Large intestine (tissue), 3 donors: Measurements from ENCODE around the gene ARHGAP29. TPM values are rescaled to one million over a fixed set of nuclear protein-coding genes. Genes with fewer than 3 reads are reported as not detected.

ENCODE experiments used
- DNase-seq, 2 donors: peaks; one replicate each; pipeline versions ENCODE4 v3.0.0 to v3.0.0-alpha.2; 2013
- H3K27ac ChIP-seq: one replicate; pipeline ENCODE4 v1.5.1; 2013; ENCODE audit warnings: low read length
- H3K27me3 ChIP-seq: 2 replicates; pipeline ENCODE4 v1.6.1; 2013; ENCODE audit warnings: low read length; ENCODE audit not compliant: control insufficient read depth, insufficient read depth
- H3K36me3 ChIP-seq: 2 replicates; pipeline ENCODE4 v1.6.1; 2013; ENCODE audit warnings: low read length; ENCODE audit not compliant: control insufficient read depth, insufficient read depth
- H3K4me1 ChIP-seq: one replicate; pipeline ENCODE4 v1.6.1; 2013; ENCODE audit warnings: low read length; ENCODE audit not compliant: control insufficient read depth, insufficient read depth
- H3K4me3 ChIP-seq: one replicate; pipeline ENCODE4 v1.5.1; 2013; ENCODE audit warnings: low read length
- H3K9me3 ChIP-seq: one replicate; pipeline ENCODE4 v1.6.1; 2013; ENCODE audit warnings: mild to moderate bottlenecking, low read depth, low read length, moderate library complexity; ENCODE audit not compliant: control insufficient read depth
- WGBS: methylation state at CpG from one replicate; pipeline ENCODE4 v1.1.5; 2013; ENCODE audit warnings: low lambda C conversion rate; ENCODE audit not compliant: insufficient coverage; 5-methylcytosine and 5-hydroxymethylcytosine counted together
- polyA plus RNA-seq: library from polyadenylated mRNA; unstranded; fragments of 120-200 nt; gene quantifications from one replicate; pipeline ENCODE4 v1.2.1, GENCODE V29; 2013

The ARHGAP29 gene
- polyA plus RNA-seq, 1 donor, result 10.7 TPM

DNA sequence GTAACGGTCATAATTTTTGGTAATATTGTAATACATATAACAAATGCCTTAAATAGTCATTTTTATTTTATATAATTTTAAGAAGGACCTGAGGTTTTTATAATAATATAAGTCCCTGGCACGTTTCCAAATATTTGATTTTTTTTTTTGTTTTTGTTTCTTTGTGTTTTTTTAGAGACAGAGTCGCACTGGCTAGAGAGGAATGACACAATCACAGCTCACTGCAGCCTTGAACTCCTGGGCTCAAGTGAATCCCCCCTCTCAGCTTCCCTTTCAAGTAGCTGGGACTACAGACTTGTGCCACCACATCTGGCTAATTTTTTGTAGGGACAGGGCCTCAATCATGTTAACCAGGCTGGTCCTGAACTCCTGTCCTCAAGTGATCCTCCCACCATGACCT is 29.7 kb downstream of the ARHGAP29 start:
- no peaks in the 10 kb centered on the region for H3K4me1 ChIP-seq
- WGBS, result 95% methylated on average over 2 of the region's 3 CpGs

DNA sequence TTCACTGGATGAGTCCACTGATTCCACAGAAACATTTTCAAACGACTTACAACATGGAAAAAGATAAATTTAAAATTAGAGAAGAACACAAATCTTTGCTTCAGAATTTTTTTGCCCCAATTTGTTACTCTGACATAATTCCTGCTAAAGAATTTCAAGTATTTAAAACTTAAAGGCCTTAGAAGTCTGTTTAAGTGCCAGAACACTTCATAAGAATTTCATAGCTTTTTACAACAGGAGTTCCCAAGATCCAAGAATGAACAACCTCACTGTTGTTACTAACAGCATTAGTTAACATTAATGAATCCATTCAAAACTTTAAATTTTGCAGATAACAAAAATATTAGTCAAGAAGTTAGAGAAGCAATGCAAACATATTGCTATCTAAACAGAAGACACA is 31.7 kb downstream of the ARHGAP29 start:
- WGBS, result 100% methylated on average over 1 of the region's 1 CpG
- H3K27ac ChIP-seq, result no peak overlapping the region

More for the DNA sequence above, 29.7 kb downstream of the ARHGAP29 start:
- H3K9me3 ChIP-seq, result no peaks in the 10 kb centered on the region
- no peaks in the 10 kb centered on the region for H3K27me3 ChIP-seq
- no peak overlapping the region for H3K4me3 ChIP-seq
- DNase-seq, result no peak
- H3K36me3 ChIP-seq, result no peaks in the 10 kb centered on the region
- H3K27ac ChIP-seq, result no peak overlapping the region

DNA sequence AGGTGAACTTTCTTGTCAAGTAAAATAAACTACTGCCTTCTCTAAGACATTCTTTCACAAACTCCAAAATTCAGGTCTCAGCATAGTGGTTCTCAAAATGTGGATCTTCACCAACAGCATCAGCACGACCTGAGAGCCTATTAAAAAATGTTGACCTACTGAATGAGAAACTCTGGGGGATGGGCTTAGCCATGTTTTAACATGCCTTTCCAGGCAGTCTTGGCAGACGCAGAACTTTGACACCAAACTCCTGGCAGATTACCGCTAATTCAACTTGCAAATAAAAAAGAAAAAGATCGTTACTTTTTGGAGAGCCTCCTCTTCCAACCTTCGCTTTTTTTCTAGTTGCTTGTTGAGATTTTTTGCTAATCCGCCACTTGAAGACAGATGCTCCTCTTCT is 35.1 kb downstream of the ARHGAP29 start:
- Histone ChIP-seq H3K27ac (no peak overlapping the region), H3K36me3 (no peaks in the 10 kb centered on the region), H3K9me3 (no peaks in the 10 kb centered on the region), H3K27me3 (no peaks in the 10 kb centered on the region), H3K4me1 (no peaks in the 10 kb centered on the region), H3K4me3 (no peak overlapping the region)
- WGBS, result 100% methylated on average over 3 of the region's 6 CpGs
- no peak for DNase-seq

More for the DNA sequence above, 31.7 kb downstream of the ARHGAP29 start:
- no peaks in the 10 kb centered on the region for H3K36me3 ChIP-seq
- no peaks in the 10 kb centered on the region for H3K9me3 ChIP-seq
- no peak overlapping the region for H3K4me3 ChIP-seq
- no peaks in the 10 kb centered on the region for H3K4me1 ChIP-seq
- H3K27me3 ChIP-seq, result no peaks in the 10 kb centered on the region
- no peak for DNase-seq

DNA sequence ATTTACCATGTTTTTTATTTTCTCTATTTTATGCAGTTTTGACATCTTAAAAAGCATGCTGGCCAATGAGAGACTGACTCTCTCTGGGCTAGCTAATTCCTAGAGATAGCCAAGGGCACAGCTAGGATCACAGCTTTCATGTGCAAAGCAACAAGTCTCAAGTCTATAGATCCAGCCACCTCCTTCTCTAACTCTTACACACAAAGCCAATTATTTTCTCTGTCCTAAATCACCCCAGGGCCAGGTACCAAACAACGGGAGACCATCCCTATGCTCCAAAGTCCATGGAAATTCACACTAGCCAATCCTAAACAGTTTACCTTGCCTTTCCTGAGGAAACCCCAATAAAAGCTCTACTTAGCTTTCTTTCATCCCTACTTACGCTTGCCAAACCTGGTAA is 38.0 kb downstream of the ARHGAP29 start:
- no peak for DNase-seq
- no peak overlapping the region for H3K27ac ChIP-seq
- no peaks in the 10 kb centered on the region for H3K27me3 ChIP-seq
- WGBS, result no CpG with 5 or more reads among the region's 2 CpGs
- H3K4me1 ChIP-seq, result no peaks in the 10 kb centered on the region
- H3K4me3 ChIP-seq, result no peak overlapping the region
- H3K9me3 ChIP-seq, result no peaks in the 10 kb centered on the region
- H3K36me3 ChIP-seq, result no peaks in the 10 kb centered on the region

DNA sequence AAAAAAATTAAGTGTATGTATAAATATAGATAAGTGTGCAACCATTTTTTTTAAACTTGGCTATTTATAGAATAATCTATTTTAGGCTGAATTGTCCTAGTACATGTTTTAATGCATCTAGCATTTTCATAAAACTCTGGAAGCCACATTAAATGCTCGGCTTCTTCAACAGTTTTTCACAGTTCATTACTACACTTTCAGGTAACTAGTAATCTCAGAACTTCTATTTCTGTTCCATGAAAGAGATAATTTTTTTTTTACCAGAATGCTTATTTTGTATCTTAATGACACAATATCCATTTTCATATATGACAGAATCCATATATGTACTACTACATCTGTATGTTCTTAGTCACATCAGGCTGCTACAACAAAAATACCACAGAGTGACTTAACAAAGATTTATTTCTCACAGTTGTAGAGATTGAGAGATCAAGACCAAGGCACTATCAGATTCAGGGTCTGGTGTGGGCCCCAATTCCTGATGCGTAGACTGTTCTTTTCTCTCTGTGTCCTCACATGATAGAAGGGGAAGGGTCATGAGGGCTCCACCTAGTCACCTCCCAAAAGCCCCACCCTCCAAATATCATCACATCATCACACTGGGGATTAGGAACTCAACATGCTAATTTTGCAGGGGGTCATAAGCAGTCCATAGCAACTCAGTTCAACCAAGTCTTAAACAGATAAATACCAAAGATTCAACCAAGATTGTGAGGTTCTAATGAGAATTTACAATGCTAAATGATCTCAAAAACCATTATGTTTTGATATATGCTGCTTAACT is 43.1 kb downstream of the ARHGAP29 start:
- Histone ChIP-seq H3K36me3 (no peaks in the 10 kb centered on the region), H3K9me3 (no peaks in the 10 kb centered on the region), H3K4me1 (no peaks in the 10 kb centered on the region), H3K27me3 (no peaks in the 10 kb centered on the region), H3K4me3 (no peak overlapping the region), H3K27ac (no peak overlapping the region)
- WGBS, result 83% methylated on average over 1 of the region's 2 CpGs
- no peak for DNase-seq

DNA sequence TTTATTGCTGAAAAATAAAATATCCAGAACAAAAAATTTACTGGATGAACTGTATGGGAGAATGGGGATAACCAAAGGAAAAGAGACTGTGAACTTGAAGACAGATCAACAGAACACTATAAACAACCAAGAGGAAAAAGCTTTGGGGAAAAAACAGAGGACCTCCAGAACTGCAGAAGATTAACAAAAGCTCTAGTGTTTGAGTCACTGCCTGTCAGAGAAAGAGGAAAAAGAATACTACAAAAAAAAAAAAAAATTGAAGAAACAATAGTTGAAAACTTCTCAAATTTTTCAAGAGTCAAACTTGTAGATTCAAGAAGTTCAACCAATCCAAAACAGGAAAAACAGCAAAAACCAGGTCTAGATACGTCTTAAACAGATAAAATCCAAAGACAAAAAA is 44.3 kb downstream of the ARHGAP29 start:
- no peaks in the 10 kb centered on the region for H3K27me3 ChIP-seq
- no peak overlapping the region for H3K27ac ChIP-seq
- H3K4me3 ChIP-seq, result no peak overlapping the region
- no peak for DNase-seq
- no peaks in the 10 kb centered on the region for H3K9me3 ChIP-seq
- no peaks in the 10 kb centered on the region for H3K4me1 ChIP-seq
- no peaks in the 10 kb centered on the region for H3K36me3 ChIP-seq
- no CpG with 5 or more reads among the region's 1 CpG for WGBS

DNA sequence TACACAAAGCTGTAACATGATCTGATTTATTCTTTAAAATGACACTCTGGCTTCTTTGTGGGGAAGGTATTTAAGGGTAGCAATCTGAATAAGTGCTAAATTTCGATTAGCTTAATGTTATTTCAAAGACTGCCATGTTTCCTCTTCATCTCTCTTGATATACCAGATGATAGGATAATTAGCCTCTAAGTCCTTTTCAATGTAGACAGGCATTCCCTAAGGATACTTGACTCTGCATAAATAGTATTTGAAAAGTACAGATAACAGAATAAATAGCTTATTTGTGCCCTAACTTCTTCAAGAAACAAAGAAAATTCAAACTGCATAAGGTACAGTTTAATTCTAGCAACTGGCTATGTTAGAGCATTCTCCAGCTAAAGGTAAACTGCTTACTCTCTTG is 46.2 kb downstream of the ARHGAP29 start:
- no CpG with 5 or more reads among the region's 1 CpG for WGBS

DNA sequence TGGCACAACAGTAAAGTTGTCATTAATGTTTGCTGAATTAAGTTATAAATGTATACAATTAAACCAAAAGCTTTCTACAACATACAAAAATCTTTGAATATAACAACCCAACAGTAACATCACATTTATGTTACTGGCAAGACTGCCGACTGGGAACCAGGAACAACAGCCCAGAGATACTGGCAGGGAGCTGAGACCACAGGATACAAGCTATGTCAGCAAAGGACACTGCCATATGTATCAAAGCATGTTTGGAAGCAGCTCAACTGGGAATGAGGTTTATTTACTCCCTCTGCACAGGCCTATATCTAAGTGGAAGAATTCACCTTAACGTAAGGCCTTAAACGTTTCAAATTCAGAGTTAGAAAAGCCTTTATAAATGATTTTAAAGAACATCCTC is 50.4 kb downstream of the ARHGAP29 start:
- WGBS, result no CpG with 5 or more reads among the region's 3 CpGs
- Histone ChIP-seq H3K4me3 (no peak overlapping the region), H3K27me3 (no peaks in the 10 kb centered on the region), H3K4me1 (no peaks in the 10 kb centered on the region), H3K27ac (no peak overlapping the region), H3K9me3 (no peaks in the 10 kb centered on the region), H3K36me3 (no peaks in the 10 kb centered on the region)
- no peak for DNase-seq

More for the DNA sequence above, 46.2 kb downstream of the ARHGAP29 start:
- H3K36me3 ChIP-seq, result no peaks in the 10 kb centered on the region
- no peaks in the 10 kb centered on the region for H3K27me3 ChIP-seq
- H3K4me3 ChIP-seq, result no peak overlapping the region
- H3K4me1 ChIP-seq, result no peaks in the 10 kb centered on the region
- H3K9me3 ChIP-seq, result no peaks in the 10 kb centered on the region
- DNase-seq, result no peak
- H3K27ac ChIP-seq, result no peak overlapping the region

DNA sequence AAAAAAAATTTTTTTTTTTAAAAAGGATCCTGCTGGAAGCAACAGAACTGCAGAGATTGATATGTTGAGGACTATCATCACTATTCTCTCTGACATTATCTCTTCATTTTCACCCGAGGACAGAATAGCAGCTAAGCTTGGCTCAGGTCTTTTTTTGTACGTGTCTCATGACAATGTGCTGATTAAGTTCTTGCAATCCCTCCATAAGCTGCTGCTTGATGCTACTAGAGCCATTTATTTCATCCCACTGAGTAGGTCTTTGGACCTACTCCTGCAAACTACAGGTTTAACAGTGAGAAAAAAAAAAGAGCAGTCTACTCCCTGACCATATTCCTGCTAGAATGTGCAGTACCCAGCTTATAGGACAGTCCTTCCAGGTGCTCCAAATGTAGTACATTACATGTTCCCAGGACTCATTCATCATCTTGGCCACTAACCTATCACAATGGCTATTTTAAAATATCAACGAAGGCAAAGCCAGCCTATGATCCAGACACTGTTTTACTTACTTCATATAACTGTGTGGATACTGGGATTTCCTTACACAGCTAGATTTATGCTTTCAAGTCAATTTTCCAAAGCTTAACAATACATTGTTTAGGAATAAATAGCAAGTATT is 54.1 kb downstream of the ARHGAP29 start:
- no peak for DNase-seq
- WGBS, result no CpG with 5 or more reads among the region's 3 CpGs
- no peak overlapping the region for H3K27ac ChIP-seq
- no peaks in the 10 kb centered on the region for H3K4me1 ChIP-seq
- H3K27me3 ChIP-seq, result no peaks in the 10 kb centered on the region
- H3K4me3 ChIP-seq, result no peak overlapping the region
- H3K9me3 ChIP-seq, result no peaks in the 10 kb centered on the region
- H3K36me3 ChIP-seq, result no peaks in the 10 kb centered on the region

DNA sequence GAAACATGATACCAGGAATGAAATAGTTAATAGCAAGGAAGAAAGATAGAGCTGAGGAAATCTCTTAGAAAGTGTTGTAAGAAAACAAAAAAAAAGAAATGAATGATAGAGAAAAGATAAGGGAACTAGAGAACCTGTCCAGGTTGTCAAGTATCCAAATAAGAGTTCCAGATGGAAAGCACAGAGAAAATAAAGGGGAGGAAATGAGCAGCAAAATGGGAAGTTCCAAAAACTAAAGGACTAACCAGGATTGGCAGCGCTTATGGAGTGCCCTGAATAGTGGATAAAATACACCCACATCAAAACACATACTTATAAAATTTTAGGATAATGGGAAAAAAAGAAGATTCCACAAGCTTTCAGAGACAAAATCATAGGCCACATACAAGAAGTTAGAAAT is 55.2 kb downstream of the ARHGAP29 start:
- H3K4me3 ChIP-seq, result no peak overlapping the region
- no peaks in the 10 kb centered on the region for H3K4me1 ChIP-seq
- DNase-seq, result no peak
- WGBS, result no CpG with 5 or more reads among the region's 1 CpG
- H3K27ac ChIP-seq, result no peak overlapping the region
- H3K36me3 ChIP-seq, result no peaks in the 10 kb centered on the region
- no peaks in the 10 kb centered on the region for H3K27me3 ChIP-seq
- no peaks in the 10 kb centered on the region for H3K9me3 ChIP-seq

DNA sequence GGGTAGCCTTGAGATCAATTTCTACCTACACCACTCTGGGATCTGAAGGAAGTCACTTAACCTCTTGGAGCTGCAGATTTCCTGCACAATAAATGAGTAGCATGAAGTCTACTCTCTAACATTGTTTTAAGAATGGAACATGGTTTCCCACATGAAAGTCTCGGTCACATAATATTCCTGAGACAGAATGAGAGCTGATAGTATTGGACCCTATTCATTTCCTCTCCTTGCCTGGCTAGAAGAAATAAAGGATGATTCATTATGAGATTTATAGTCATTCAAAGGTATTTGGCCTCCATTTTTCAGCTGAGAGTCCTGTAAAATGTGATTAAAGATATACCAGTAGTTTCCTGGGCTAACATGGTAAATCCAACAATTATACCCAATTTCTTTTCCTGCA is 56.7 kb downstream of the ARHGAP29 start:
- Histone ChIP-seq H3K36me3 (no peaks in the 10 kb centered on the region), H3K27me3 (no peaks in the 10 kb centered on the region), H3K27ac (no peak overlapping the region), H3K4me3 (no peak overlapping the region), H3K4me1 (no peaks in the 10 kb centered on the region), H3K9me3 (no peaks in the 10 kb centered on the region)
- no peak for DNase-seq
- 100% methylated on average over 1 of the region's 1 CpG for WGBS
